Tibial nerve (tissue), 4 donors: ENCODE results near the gene RBFOX1. TPM values are rescaled to one million over a fixed set of nuclear protein-coding genes. Genes with fewer than 3 reads are reported as not detected.

Experiments used
- DNase-seq, 2 donors: peaks; one replicate each; pipeline ENCODE4 v3.0.0-alpha.2; 2019; ENCODE audit warnings: low spot score in 2 of 2
- H3K27ac ChIP-seq, 4 donors: fragments of 200-600 bp; sonication (generic) in 3 of 4; one replicate each; pipeline ENCODE4 v1.5.1; 2017 to 2019; ENCODE audit warnings: mild to moderate bottlenecking in 1 of 4
- H3K27me3 ChIP-seq, 2 donors: fragments of 200-600 bp; sonication (generic) in 1 of 2; one replicate each; pipeline versions ENCODE4 v1.5.1 to v1.6.0; 2017 to 2019
- H3K36me3 ChIP-seq, 3 donors: fragments of 200-600 bp; sonication (generic); one replicate each; pipeline ENCODE4 v1.5.1; 2018 to 2019
- H3K4me1 ChIP-seq, 4 donors: fragments of 200-600 bp; sonication (generic) in 3 of 4; one replicate each; pipeline ENCODE4 v1.5.1; 2017 to 2019
- H3K4me3 ChIP-seq, 4 donors: fragments of 200-600 bp; sonication (generic) in 3 of 4; one replicate each; pipeline ENCODE4 v1.5.1; 2017 to 2019; ENCODE audit warnings: mild to moderate bottlenecking in 1 of 4, moderate library complexity in 1 of 4
- H3K9me3 ChIP-seq, 4 donors: fragments of 200-600 bp; sonication (generic) in 3 of 4; one replicate each; pipeline ENCODE4 v1.5.1; 2017 to 2019
- EP300 ChIP-seq, 2 donors: sonication (generic); formaldehyde crosslinking; IDR thresholded peaks; one replicate each; pipeline ENCODE4 v1.6.1; 2017; ENCODE audit warnings: antibody characterized with exemption in 2 of 2, mild to moderate bottlenecking in 1 of 2
- POLR2A ChIP-seq, 2 donors: fragments of 450-650 bp; IDR thresholded peaks; one replicate each; pipeline ENCODE4 v1.6.1; 2017; ENCODE audit warnings: antibody characterized with exemption in 2 of 2, mild to moderate bottlenecking in 2 of 2, moderate library complexity in 2 of 2
- WGBS, 2 donors: methylation state at CpG; one replicate each; pipeline ENCODE4 v1.1.5; 2018; 5-methylcytosine and 5-hydroxymethylcytosine counted together
- total RNA-seq, 4 donors: library from RNA; depleted of rRNA; stranded (reverse); fragments of >200 nt; gene quantifications; one replicate each; pipeline ENCODE4 v1.1.0, GENCODE V29; 2016
- TF ChIP-seq, protein P1 (sequence below), 5 experiments: fragments of 200-600 bp in 3 of 5; fragments of 450-650 bp in 2 of 5; sonication (generic) in 3 of 5; IDR thresholded peaks; one replicate each; pipeline ENCODE4 v1.5.1; 2016 to 2019; ENCODE audit warnings: antibody characterized with exemption in 5 of 5, mild to moderate bottlenecking in 3 of 5, moderate library complexity in 2 of 5

Gene RBFOX1
- total RNA-seq, 4 donors from 2014 or later = 0.22 to 2.1 (median 1.3) TPM; not detected in 1

DNA sequence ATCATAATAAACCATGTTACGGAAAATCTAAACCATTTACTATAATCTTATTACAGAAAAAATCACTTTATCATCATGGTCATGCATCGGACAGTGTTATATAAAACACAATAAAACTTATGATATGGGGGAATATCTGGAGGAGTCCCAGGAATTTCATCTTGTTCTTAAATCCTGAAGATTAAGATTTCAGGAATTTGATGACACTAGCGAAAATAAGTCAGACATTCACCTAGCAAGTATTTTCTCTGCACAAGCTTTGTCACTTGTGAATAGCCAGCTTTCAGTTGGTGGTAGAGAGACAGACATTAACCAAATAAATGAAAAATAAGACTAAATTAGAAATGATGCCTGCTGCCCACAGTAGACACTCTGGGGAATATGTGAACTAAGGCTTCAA, 410.0 kb downstream of the RBFOX1 start:
- Histone ChIP-seq H3K4me1 (no peaks in the 10 kb centered on the region), H3K4me3 (no peak overlapping the region), H3K27me3 (no peaks in the 10 kb centered on the region), H3K36me3 (no peaks in the 10 kb centered on the region), H3K9me3 (no peaks in the 10 kb centered on the region), H3K27ac (no peak overlapping the region)
- no peak for TF ChIP-seq POLR2A (IDR thresholded peaks at IDR 0.05)
- TF ChIP-seq, protein P1, sequence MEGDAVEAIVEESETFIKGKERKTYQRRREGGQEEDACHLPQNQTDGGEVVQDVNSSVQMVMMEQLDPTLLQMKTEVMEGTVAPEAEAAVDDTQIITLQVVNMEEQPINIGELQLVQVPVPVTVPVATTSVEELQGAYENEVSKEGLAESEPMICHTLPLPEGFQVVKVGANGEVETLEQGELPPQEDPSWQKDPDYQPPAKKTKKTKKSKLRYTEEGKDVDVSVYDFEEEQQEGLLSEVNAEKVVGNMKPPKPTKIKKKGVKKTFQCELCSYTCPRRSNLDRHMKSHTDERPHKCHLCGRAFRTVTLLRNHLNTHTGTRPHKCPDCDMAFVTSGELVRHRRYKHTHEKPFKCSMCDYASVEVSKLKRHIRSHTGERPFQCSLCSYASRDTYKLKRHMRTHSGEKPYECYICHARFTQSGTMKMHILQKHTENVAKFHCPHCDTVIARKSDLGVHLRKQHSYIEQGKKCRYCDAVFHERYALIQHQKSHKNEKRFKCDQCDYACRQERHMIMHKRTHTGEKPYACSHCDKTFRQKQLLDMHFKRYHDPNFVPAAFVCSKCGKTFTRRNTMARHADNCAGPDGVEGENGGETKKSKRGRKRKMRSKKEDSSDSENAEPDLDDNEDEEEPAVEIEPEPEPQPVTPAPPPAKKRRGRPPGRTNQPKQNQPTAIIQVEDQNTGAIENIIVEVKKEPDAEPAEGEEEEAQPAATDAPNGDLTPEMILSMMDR (IDR thresholded peaks at IDR 0.05) = no peak
- no peak for TF ChIP-seq EP300 (IDR thresholded peaks at IDR 0.05)
- WGBS, 2 donors = 89 to 93% methylated on average over 3 of the region's 3 CpGs
- no peak for DNase-seq

DNA sequence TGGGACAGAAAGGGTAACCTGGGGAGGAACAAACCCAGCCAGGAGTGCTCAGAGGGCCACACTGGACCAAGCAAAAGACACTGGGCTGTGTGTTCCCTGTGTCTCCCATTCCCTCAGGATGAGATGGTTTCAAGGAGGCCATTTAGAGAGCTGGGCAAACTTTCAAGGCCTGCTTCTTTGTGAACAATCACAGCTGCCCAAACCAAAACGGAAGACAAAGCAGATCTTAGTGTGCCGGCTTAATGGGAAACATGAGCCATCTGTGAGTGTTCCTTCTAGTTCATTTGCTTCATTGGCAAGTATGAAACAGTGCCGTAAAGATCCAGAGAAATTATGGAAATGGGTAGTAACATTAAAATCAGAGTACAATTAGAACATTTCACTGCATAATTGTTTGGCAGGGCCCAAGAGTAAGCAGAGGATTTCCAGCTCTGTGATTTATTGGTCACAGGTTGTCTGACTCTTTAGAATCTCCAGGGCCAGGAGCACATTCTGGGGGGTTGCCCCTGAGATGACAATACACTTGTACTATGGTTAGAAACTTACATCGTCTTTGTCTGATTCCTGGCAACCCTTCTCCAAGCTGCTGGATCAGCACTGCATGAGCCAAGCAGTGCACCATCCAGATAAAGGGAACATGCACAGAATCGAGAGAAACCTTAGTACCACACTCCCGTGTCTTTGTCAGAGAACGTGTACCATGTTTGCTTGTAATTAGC, 412.1 kb downstream of the RBFOX1 start:
- 59 to 62% methylated on average over 7 of the region's 7 CpGs for WGBS, 2 donors
- TF ChIP-seq POLR2A (IDR thresholded peaks at IDR 0.05) (no peak), EP300 (IDR thresholded peaks at IDR 0.05) (no peak)
- TF ChIP-seq, protein P1 (IDR thresholded peaks at IDR 0.05) = no peak

DNA sequence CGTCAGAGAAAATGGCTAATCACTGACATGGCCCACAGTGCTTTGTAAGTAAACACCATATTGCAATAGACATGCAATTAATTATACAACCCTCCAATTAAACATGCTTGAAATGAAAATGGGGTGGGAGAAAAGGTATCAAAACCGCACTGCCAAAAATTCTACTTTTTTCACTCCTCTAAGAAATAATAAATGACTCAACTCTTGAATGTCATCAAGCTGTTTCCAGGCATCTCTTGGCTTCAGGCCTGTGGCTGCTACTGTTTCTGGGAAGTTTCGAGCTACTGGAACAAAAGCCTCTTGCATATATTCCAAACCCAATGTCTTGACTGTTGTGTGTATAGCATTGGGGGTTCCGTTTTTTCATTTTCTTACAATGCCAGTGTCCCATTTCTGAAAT, 412.6 kb downstream of the RBFOX1 start:
- H3K4me1 ChIP-seq = no peaks in the 10 kb centered on the region
- H3K9me3 ChIP-seq = no peaks in the 10 kb centered on the region
- H3K36me3 ChIP-seq = no peaks in the 10 kb centered on the region
- no peak overlapping the region for H3K4me3 ChIP-seq
- DNase-seq = no peak
- TF ChIP-seq, protein P1 (IDR thresholded peaks at IDR 0.05) = no peak
- TF ChIP-seq EP300 (IDR thresholded peaks at IDR 0.05) (no peak), POLR2A (IDR thresholded peaks at IDR 0.05) (no peak)
- 59 to 63% methylated on average over 4 of the region's 4 CpGs for WGBS, 2 donors
- no peaks in the 10 kb centered on the region for H3K27me3 ChIP-seq
- peak overlapping the region in 1 of 4 donors; percentile 30 for H3K27ac ChIP-seq

More for the DNA sequence above, 412.1 kb downstream of the RBFOX1 start:
- Histone ChIP-seq H3K36me3 (no peaks in the 10 kb centered on the region), H3K4me1 (no peaks in the 10 kb centered on the region), H3K27me3 (no peaks in the 10 kb centered on the region), H3K4me3 (no peak overlapping the region), H3K9me3 (no peaks in the 10 kb centered on the region), H3K27ac (peak overlapping the region in 1 of 4 donors; percentile 30)
- no peak for DNase-seq

DNA sequence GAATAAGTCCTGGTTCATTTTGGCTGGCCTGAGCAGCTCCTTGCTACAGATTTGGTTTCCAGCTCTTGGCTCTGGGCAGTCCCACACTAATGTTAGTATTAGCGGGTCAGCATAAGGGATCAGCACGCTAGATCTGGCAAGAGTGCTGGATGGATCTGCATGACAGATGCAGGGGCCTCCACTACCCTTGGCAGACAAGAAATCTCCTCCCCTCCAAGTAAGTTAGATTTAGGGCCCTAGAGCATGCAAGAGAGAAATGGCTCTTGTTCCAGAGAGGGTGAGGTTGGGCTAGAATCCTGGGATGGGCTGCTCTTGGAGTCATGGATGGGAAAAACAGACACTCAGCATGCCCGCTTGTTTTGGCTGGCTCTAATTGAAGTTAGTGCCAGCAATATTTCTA, 414.3 kb downstream of the RBFOX1 start:
- WGBS, 2 donors = 61 to 75% methylated on average over 3 of the region's 3 CpGs
- Histone ChIP-seq H3K4me1 (no peaks in the 10 kb centered on the region), H3K27ac (no peak overlapping the region), H3K36me3 (no peaks in the 10 kb centered on the region), H3K9me3 (no peaks in the 10 kb centered on the region), H3K4me3 (no peak overlapping the region), H3K27me3 (no peaks in the 10 kb centered on the region)
- TF ChIP-seq, protein P1 (IDR thresholded peaks at IDR 0.05) = no peak
- TF ChIP-seq POLR2A (IDR thresholded peaks at IDR 0.05) (no peak), EP300 (IDR thresholded peaks at IDR 0.05) (no peak)
- no peak for DNase-seq

DNA sequence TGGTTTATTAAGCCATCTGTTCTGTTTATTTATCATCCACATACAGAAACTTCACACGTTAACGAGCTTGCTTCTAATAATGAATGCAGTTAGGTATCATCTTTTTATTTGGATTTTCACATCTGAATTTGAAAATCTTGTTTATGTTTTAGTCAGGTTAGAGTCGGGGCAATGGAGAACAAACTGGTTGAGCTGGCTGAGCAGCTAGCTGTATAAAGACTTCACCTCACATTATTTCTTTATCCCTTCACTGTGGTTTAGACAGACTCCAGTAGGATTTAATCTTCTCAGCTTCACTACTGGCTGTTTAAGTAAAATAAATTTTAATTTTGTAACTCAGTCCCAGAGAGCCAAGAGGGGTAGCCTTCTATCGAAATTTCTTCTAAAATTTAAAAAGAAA, 415.9 kb downstream of the RBFOX1 start:
- WGBS, 2 donors = 58% methylated on average over 4 of the region's 4 CpGs
- Histone ChIP-seq H3K27ac (no peak overlapping the region), H3K9me3 (no peaks in the 10 kb centered on the region), H3K27me3 (no peaks in the 10 kb centered on the region), H3K4me3 (no peak overlapping the region), H3K4me1 (no peaks in the 10 kb centered on the region), H3K36me3 (no peaks in the 10 kb centered on the region)
- no peak for DNase-seq
- TF ChIP-seq POLR2A (IDR thresholded peaks at IDR 0.05) (no peak), EP300 (IDR thresholded peaks at IDR 0.05) (no peak)
- TF ChIP-seq, protein P1 (IDR thresholded peaks at IDR 0.05) = no peak
